CD4-positive, alpha-beta T cell (primary cell): ENCODE measurements around the gene UGP2. TPM values are rescaled to one million over a fixed set of nuclear protein-coding genes. Genes with fewer than 3 reads are reported as not detected.

Experiments
- total RNA-seq, 174 experiments: library from RNA in 2 of 174; stranded (reverse) in 2 of 174; gene quantifications; one replicate each; pipeline ENCODE4 v1.2.3 and lab custom pipeline; 2021 to 2026

UGP2 gene
- total RNA-seq, 2 experiments from 2014 or later, result 47.1 to 53.2 TPM

Other genes with a start within 250 kb of the UGP2 start
- 10 to 100 TPM in 1 of 2 experiments, 1 to 10 TPM in 1; 9.5 to 10.8 TPM for gene VPS54, start 177.5 kb downstream of the UGP2 start, total RNA-seq